ENCODE results near the gene GPD1. TPM values are rescaled to one million over a fixed set of nuclear protein-coding genes. Genes with fewer than 3 reads are reported as not detected.
"Not testable (repeated sequence)": the region's sequence is repeated elsewhere in the genome, so short reads cannot be mapped to it uniquely, and the experiment has no call there.

GPD1 gene
- total RNA-seq, 6 experiments from 2014 or later: 43.6 to 210 (median 110) TPM

- WGBS (ENCODE audit: insufficient coverage, low coverage, low lambda C conversion rate, missing lambda C conversion rate): 61% methylated on average over 3 of the region's 3 CpGs
Observed at GRCh38 chr12:50149311-50149710, 45.5 kb downstream of the GPD1 start.

GRCh38 chr12:50151047-50151687 lies 47.4 kb downstream of the GPD1 start:
- no peak for ATAC-seq
- intact Hi-C loops (cut with DNase I): no loop called here
- WGBS (ENCODE audit: insufficient coverage, low coverage, low lambda C conversion rate, missing lambda C conversion rate): 60% methylated on average over 1 of the region's 1 CpG
- no peaks in the 10 kb centered on the region for H3K9me3 ChIP-seq
- no peak for DNase-seq
- H3K27me3 ChIP-seq: no peaks in the 10 kb centered on the region
- no peaks in the 10 kb centered on the region for H3K4me1 ChIP-seq
- TF ChIP-seq POLR2A (IDR thresholded peaks at IDR 0.05) (no peak), CTCF (IDR thresholded peaks at IDR 0.05) (no peak)
- no peak overlapping the region for H3K27ac ChIP-seq
- no peaks in the 10 kb centered on the region for H3K36me3 ChIP-seq
- H3K4me3 ChIP-seq: no peak overlapping the region

More at GRCh38 chr12:50149311-50149710, 45.5 kb downstream of the GPD1 start:
- Histone ChIP-seq H3K4me1 (no peaks in the 10 kb centered on the region), H3K9me3 (no peaks in the 10 kb centered on the region), H3K27ac (no peak overlapping the region), H3K27me3 (no peaks in the 10 kb centered on the region), H3K4me3 (no peak overlapping the region), H3K36me3 (no peaks in the 10 kb centered on the region)
- TF ChIP-seq POLR2A (IDR thresholded peaks at IDR 0.05): no peak
- TF ChIP-seq CTCF (IDR thresholded peaks at IDR 0.05): no peak
- DNase-seq (no peak), ATAC-seq (no peak)
- intact Hi-C loops (cut with DNase I): no loop called here

- H3K36me3 ChIP-seq; H3K4me3 ChIP-seq; ATAC-seq; H3K27ac ChIP-seq; H3K27me3 ChIP-seq; intact Hi-C loops (cut with DNase I); DNase-seq; H3K9me3 ChIP-seq; H3K4me1 ChIP-seq: not testable (repeated sequence)
- WGBS (ENCODE audit: insufficient coverage, low coverage, low lambda C conversion rate, missing lambda C conversion rate): 91% methylated on average over 5 of the region's 5 CpGs
Observed at GRCh38 chr12:50154947-50155346, 51.1 kb downstream of the GPD1 start.

GRCh38 chr12:50156641-50157040 lies 52.8 kb downstream of the GPD1 start:
- Histone ChIP-seq H3K9me3 (no peaks in the 10 kb centered on the region), H3K36me3 (no peaks in the 10 kb centered on the region), H3K4me3 (no peak overlapping the region), H3K27ac (no peak overlapping the region), H3K4me1 (no peaks in the 10 kb centered on the region), H3K27me3 (no peaks in the 10 kb centered on the region)
- TF ChIP-seq POLR2A (IDR thresholded peaks at IDR 0.05) (no peak), CTCF (IDR thresholded peaks at IDR 0.05) (no peak)
- DNase-seq (no peak), ATAC-seq (peak in 1 of 4 donors; percentile 50)
- intact Hi-C loops (cut with DNase I): no loop called here

- Histone ChIP-seq H3K27me3 (no peaks in the 10 kb centered on the region), H3K27ac (no peak overlapping the region), H3K9me3 (no peaks in the 10 kb centered on the region), H3K36me3 (no peaks in the 10 kb centered on the region), H3K4me3 (no peak overlapping the region), H3K4me1 (no peaks in the 10 kb centered on the region)
- DNase-seq (no peak), ATAC-seq (no peak)
- intact Hi-C loops (cut with DNase I): no loop called here
- WGBS (ENCODE audit: insufficient coverage, low coverage, low lambda C conversion rate, missing lambda C conversion rate): 86% methylated on average over 2 of the region's 2 CpGs
- TF ChIP-seq CTCF (IDR thresholded peaks at IDR 0.05): no peak
- no peak for TF ChIP-seq POLR2A (IDR thresholded peaks at IDR 0.05)
Observed at GRCh38 chr12:50157259-50157658, 53.5 kb downstream of the GPD1 start.

Measured in right lobe of liver (tissue), 6 donors.